ENCODE measurements around the gene CELA2B.

DNA sequence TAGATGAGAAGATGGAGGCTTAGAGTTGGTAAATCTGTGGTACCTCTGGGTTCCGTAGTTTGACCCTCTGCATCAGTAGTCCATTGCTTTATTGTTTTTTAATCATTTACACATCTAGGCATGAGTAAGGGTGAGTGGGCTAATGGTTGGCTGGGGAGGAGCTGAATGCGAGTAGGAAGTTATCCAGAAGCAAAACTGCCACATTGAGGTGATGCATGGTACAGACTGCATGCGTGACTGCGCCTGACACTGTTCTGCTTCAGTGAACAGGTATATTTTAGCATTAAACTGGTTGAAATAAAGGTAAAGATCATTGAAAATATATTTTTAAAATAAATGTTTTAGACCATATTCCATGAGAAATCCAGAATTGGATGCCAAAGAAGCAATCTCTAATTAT is 55.1 kb downstream of the CELA2B start:
- TF ChIP-seq, protein P1, sequence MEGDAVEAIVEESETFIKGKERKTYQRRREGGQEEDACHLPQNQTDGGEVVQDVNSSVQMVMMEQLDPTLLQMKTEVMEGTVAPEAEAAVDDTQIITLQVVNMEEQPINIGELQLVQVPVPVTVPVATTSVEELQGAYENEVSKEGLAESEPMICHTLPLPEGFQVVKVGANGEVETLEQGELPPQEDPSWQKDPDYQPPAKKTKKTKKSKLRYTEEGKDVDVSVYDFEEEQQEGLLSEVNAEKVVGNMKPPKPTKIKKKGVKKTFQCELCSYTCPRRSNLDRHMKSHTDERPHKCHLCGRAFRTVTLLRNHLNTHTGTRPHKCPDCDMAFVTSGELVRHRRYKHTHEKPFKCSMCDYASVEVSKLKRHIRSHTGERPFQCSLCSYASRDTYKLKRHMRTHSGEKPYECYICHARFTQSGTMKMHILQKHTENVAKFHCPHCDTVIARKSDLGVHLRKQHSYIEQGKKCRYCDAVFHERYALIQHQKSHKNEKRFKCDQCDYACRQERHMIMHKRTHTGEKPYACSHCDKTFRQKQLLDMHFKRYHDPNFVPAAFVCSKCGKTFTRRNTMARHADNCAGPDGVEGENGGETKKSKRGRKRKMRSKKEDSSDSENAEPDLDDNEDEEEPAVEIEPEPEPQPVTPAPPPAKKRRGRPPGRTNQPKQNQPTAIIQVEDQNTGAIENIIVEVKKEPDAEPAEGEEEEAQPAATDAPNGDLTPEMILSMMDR (IDR thresholded peaks at IDR 0.05), result no peak
- TF ChIP-seq MYC (IDR thresholded peaks at IDR 0.05; ENCODE audit: borderline replicate concordance, low read length) (no peak), GATA3 (IDR thresholded peaks at IDR 0.05; ENCODE audit: borderline replicate concordance) (no peak), POLR2A (IDR thresholded peaks at IDR 0.05; ENCODE audit: low read length) (no peak), HDAC2 (IDR thresholded peaks at IDR 0.05) (no peak), CBX2 (IDR thresholded peaks at IDR 0.05; ENCODE audit: borderline replicate concordance, low read depth) (no peak)
- TF ChIP-seq, protein P2, sequence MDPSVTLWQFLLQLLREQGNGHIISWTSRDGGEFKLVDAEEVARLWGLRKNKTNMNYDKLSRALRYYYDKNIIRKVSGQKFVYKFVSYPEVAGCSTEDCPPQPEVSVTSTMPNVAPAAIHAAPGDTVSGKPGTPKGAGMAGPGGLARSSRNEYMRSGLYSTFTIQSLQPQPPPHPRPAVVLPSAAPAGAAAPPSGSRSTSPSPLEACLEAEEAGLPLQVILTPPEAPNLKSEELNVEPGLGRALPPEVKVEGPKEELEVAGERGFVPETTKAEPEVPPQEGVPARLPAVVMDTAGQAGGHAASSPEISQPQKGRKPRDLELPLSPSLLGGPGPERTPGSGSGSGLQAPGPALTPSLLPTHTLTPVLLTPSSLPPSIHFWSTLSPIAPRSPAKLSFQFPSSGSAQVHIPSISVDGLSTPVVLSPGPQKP (IDR thresholded peaks at IDR 0.05; ENCODE audit: low read depth, low read length), result no peak

Data from A549 (cell line).